Uterus (tissue), 4 donors: ENCODE data around the gene CTDSP2. TPM values are rescaled to one million over a fixed set of nuclear protein-coding genes. Genes with fewer than 3 reads are reported as not detected.
A peak's percentile ranks its signal among the peaks of the same experiment; 100 is the strongest.

Experiments
- DNase-seq, 2 donors: peaks; one replicate each; pipeline ENCODE4 v3.0.0-alpha.2; 2019 to 2020
- H3K27ac ChIP-seq, 2 donors: fragments of 200-600 bp; sonication (generic); 1 replicate in 1 of 2; 2 replicates in 1 of 2; pipeline ENCODE4 v1.5.1; 2016 to 2018
- H3K27me3 ChIP-seq, 2 donors: fragments of 200-600 bp; sonication (generic); one replicate each; pipeline ENCODE4 v1.5.1; 2018 to 2019; ENCODE audit warnings: control low read depth in 1 of 2
- H3K36me3 ChIP-seq, 2 donors: fragments of 200-600 bp; sonication (generic); one replicate each; pipeline ENCODE4 v1.5.1; 2019; ENCODE audit warnings: control low read depth in 1 of 2
- H3K4me1 ChIP-seq, 2 donors: fragments of 200-600 bp; sonication (generic); one replicate each; pipeline ENCODE4 v1.5.1; 2018 to 2019; ENCODE audit warnings: control low read depth in 1 of 2
- H3K4me3 ChIP-seq, 2 donors: fragments of 200-600 bp; sonication (generic); 1 replicate in 1 of 2; 2 replicates in 1 of 2; pipeline ENCODE4 v1.5.1; 2018 to 2019; ENCODE audit warnings: mild to moderate bottlenecking in 1 of 2
- H3K9me3 ChIP-seq, 2 donors: fragments of 200-600 bp; sonication (generic); one replicate each; pipeline ENCODE4 v1.5.1; 2019; ENCODE audit warnings: control low read depth in 1 of 2
- CTCF ChIP-seq, 4 experiments: fragments of 200-600 bp in 2 of 4; fragments of 450-650 bp in 2 of 4; sonication (generic) in 2 of 4; IDR thresholded peaks; one replicate each; pipeline ENCODE4 v1.5.1; 2016 to 2019; ENCODE audit warnings: antibody characterized with exemption in 4 of 4, mild to moderate bottlenecking in 2 of 4, moderate library complexity in 1 of 4
- POLR2A ChIP-seq, 2 donors: fragments of 450-650 bp; IDR thresholded peaks; one replicate each; pipeline ENCODE4 v1.6.1; 2016; ENCODE audit warnings: antibody characterized with exemption in 2 of 2, mild to moderate bottlenecking in 1 of 2, moderate library complexity in 1 of 2
- intact Hi-C: fragments of 100-400 bp; cut with DNase I; formaldehyde crosslinking; loops from one replicate; pipeline ENCODE4 v1.15.1; 2023; ENCODE audit warnings: low total_unique reads
- total RNA-seq, 4 donors: library from RNA; depleted of rRNA in 3 of 4; stranded (reverse); fragments of >200 nt in 3 of 4; gene quantifications; one replicate each; pipeline versions ENCODE4 v1.1.0 to v1.2.4, GENCODE V29; 2014 to 2023
- donor health status: DM: yes; HTN: yes; CAD: no.

The CTDSP2 gene
- total RNA-seq, 4 donors from 2014 or later = 66.2 to 212 (median 90.9) TPM

GRCh38 chr12:57893431-57894353, 47.2 kb upstream of the CTDSP2 start:
- Histone ChIP-seq H3K9me3 (no peaks in the 10 kb centered on the region), H3K27me3 (no peaks in the 10 kb centered on the region), H3K27ac (peak overlapping the region; percentile 98 to 100), H3K4me1 (peaks cover 40 to 41% of the 10 kb centered on the region in 2 donors), H3K36me3 (no peaks in the 10 kb centered on the region), H3K4me3 (peak overlapping the region; percentile 2 to 7)
- intact Hi-C loops = no loop called here
- DNase-seq = peak; percentile 98
- TF ChIP-seq CTCF (IDR thresholded peaks at IDR 0.05) = peak in 2 of 4 experiments; percentile 9 to 56
- no peak for TF ChIP-seq POLR2A (IDR thresholded peaks at IDR 0.05)

- Histone ChIP-seq H3K9me3 (no peaks in the 10 kb centered on the region), H3K27me3 (no peaks in the 10 kb centered on the region), H3K27ac (peak overlapping the region; percentile 98 to 100), H3K4me3 (no peak overlapping the region), H3K4me1 (peaks cover 38 to 39% of the 10 kb centered on the region in 2 donors), H3K36me3 (no peaks in the 10 kb centered on the region)
- DNase-seq = no peak
- TF ChIP-seq CTCF (IDR thresholded peaks at IDR 0.05) = no peak
- TF ChIP-seq POLR2A (IDR thresholded peaks at IDR 0.05) = no peak
- intact Hi-C loops = no loop called here
These were observed 45.9 kb upstream of the CTDSP2 start for GRCh38 chr12:57892232-57892972.

- Histone ChIP-seq H3K36me3 (no peaks in the 10 kb centered on the region), H3K27me3 (no peaks in the 10 kb centered on the region), H3K9me3 (no peaks in the 10 kb centered on the region), H3K4me1 (peaks cover 37% of the 10 kb centered on the region in 2 donors), H3K27ac (peak overlapping the region; percentile 98 to 100), H3K4me3 (no peak overlapping the region)
- intact Hi-C loops = no loop called here
- TF ChIP-seq POLR2A (IDR thresholded peaks at IDR 0.05) = no peak
- TF ChIP-seq CTCF (IDR thresholded peaks at IDR 0.05) = no peak
- no peak for DNase-seq
These were observed 45.2 kb upstream of the CTDSP2 start for GRCh38 chr12:57891542-57892228.

GRCh38 chr12:57890191-57891115, 43.9 kb upstream of the CTDSP2 start:
- H3K9me3 ChIP-seq = no peaks in the 10 kb centered on the region
- no peaks in the 10 kb centered on the region for H3K36me3 ChIP-seq
- intact Hi-C loops = no loop called here
- H3K4me3 ChIP-seq = no peak overlapping the region
- no peak for DNase-seq
- H3K27ac ChIP-seq = peak overlapping the region; percentile 87 to 98
- H3K27me3 ChIP-seq = no peaks in the 10 kb centered on the region
- TF ChIP-seq POLR2A (IDR thresholded peaks at IDR 0.05) (no peak), CTCF (IDR thresholded peaks at IDR 0.05) (no peak)
- peaks cover 33 to 34% of the 10 kb centered on the region in 2 donors for H3K4me1 ChIP-seq
